Uterus (tissue), 2 donors: Measurements from ENCODE around the gene REL.
"Not testable (repeated sequence)": the region's sequence is repeated elsewhere in the genome, so short reads cannot be mapped to it uniquely, and the experiment has no call there.

Source experiments
- POLR2A ChIP-seq, 2 donors: fragments of 450-650 bp; IDR thresholded peaks; one replicate each; pipeline ENCODE4 v1.6.1; 2016; ENCODE audit warnings: antibody characterized with exemption in 2 of 2, mild to moderate bottlenecking in 1 of 2, moderate library complexity in 1 of 2
- TF ChIP-seq, protein P1 (sequence below), 4 experiments: fragments of 200-600 bp in 2 of 4; fragments of 450-650 bp in 2 of 4; sonication (generic) in 2 of 4; IDR thresholded peaks; one replicate each; pipeline ENCODE4 v1.5.1; 2016 to 2019; ENCODE audit warnings: antibody characterized with exemption in 4 of 4, mild to moderate bottlenecking in 2 of 4, moderate library complexity in 1 of 4

DNA sequence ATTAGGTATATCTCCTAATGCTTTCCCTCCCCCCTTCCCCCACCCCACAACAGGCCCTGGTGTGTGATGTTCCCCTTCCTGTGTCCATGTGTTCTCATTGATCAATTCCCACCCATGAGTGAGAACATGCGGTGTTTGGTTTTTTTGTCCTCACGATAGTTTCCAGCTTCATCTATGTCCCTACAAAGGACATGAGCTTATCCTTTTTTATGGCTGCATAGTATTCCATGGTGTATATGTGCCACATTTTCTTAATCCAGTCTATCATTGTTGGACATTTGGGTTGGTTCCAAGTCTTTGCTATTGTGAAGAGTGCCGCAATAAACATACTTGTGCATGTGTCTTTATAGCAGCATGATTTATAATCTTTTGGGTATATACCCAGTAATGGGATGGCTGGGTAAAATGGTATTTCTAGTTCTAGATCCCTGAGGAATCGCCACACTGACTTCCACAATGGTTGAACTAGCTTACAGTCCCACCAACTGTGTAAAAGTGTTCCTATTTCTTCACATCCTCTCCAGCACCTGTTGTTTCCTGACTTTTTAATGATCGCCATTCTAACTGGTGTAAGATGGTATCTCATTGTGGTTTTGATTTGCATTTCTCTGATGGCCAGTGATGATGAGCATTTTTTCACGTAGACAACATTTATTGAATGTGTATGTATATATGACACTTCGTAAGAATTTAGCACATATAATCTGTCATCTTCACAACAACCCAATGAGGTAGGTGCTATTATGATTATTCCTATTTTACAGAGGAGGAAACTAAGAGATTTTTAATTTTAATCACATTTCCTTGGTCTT lies 8.4 kb downstream of the REL start:
- not testable (repeated sequence) for TF ChIP-seq POLR2A (IDR thresholded peaks at IDR 0.05)
- TF ChIP-seq, protein P1, sequence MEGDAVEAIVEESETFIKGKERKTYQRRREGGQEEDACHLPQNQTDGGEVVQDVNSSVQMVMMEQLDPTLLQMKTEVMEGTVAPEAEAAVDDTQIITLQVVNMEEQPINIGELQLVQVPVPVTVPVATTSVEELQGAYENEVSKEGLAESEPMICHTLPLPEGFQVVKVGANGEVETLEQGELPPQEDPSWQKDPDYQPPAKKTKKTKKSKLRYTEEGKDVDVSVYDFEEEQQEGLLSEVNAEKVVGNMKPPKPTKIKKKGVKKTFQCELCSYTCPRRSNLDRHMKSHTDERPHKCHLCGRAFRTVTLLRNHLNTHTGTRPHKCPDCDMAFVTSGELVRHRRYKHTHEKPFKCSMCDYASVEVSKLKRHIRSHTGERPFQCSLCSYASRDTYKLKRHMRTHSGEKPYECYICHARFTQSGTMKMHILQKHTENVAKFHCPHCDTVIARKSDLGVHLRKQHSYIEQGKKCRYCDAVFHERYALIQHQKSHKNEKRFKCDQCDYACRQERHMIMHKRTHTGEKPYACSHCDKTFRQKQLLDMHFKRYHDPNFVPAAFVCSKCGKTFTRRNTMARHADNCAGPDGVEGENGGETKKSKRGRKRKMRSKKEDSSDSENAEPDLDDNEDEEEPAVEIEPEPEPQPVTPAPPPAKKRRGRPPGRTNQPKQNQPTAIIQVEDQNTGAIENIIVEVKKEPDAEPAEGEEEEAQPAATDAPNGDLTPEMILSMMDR (IDR thresholded peaks at IDR 0.05) = not testable (repeated sequence)
